Breast epithelium (tissue), 3 donors: ENCODE results near the gene YPEL5.

Source experiments
- CTCF ChIP-seq, 3 donors: fragments of 450-650 bp; IDR thresholded peaks; one replicate each; pipeline ENCODE4 v1.5.1; 2016 to 2017; ENCODE audit warnings: antibody characterized with exemption in 3 of 3, mild to moderate bottlenecking in 3 of 3, moderate library complexity in 3 of 3
- POLR2A ChIP-seq: fragments of 450-650 bp; IDR thresholded peaks from one replicate; pipeline ENCODE4 v1.6.1; 2016; ENCODE audit warnings: antibody characterized with exemption, mild to moderate bottlenecking, moderate library complexity

GRCh38 chr2:30150786-30151185 is 4.0 kb downstream of the YPEL5 start:
- no peak for TF ChIP-seq CTCF (IDR thresholded peaks at IDR 0.05)
- no peak for TF ChIP-seq POLR2A
